A673 (cell line): Measurements from ENCODE around the gene GRHPR.

Experiments used
- CTCF ChIP-seq: fragments of 300-800, 200-600 bp; sonication (generic); conservative IDR thresholded peaks from 2 replicates; pipeline ENCODE4 v1.5.1; 2017; ENCODE audit warnings: low read depth, mild to moderate bottlenecking, antibody characterized with exemption, low read length, moderate library complexity, mixed read lengths
- EZH2 ChIP-seq: fragments of 200-600 bp; sonication (generic); IDR thresholded peaks from 2 replicates; pipeline ENCODE4 v1.6.1; 2017; ENCODE audit warnings: borderline replicate concordance, low read depth, mild to moderate bottlenecking, mixed read lengths, antibody characterized with exemption, low read length; ENCODE audit not compliant: poor library complexity, severe bottlenecking

- TF ChIP-seq CTCF (no peak), EZH2 (no peak)
Measured at GRCh38 chr9:37471942-37472684, 49.6 kb downstream of the GRHPR start.
